22Rv1 (cell line): ENCODE data around the gene KATNB1.

ENCODE experiments used
- H3K27ac ChIP-seq: fragments of 450-650 bp; 2 replicates; pipeline ENCODE4 v1.5.1; 2017
- ZFX ChIP-seq: fragments of 450-650 bp; IDR thresholded peaks from 2 replicates; pipeline ENCODE4 v1.6.1; 2017; ENCODE audit warnings: antibody characterized with exemption, borderline replicate concordance
- TF ChIP-seq, protein P1 (sequence below): fragments of 450-650 bp; IDR thresholded peaks from 2 replicates; pipeline ENCODE4 v1.5.1; 2017; ENCODE audit warnings: mild to moderate bottlenecking

The KATNB1 gene

DNA sequence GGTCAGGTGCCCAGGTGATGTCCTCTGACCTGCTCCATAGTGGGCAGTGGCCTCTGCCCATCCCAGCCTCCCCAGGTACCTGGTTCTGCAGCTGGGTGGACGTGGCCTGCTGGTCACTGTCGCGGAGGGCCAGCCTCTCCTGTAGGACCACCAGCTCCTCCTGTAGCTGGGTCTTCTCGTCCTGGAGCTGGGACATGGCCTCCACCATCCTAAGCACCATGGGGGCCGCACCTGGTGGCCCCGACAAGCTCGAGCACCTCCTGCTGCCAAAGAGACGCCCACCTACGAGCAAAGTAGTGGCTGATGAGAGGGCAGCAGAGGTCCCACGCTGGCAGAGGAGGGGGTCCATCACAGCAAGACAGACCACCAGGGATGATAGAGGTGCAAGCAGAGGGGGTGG is 49.8 kb downstream of the KATNB1 start:
- TF ChIP-seq, protein P1, sequence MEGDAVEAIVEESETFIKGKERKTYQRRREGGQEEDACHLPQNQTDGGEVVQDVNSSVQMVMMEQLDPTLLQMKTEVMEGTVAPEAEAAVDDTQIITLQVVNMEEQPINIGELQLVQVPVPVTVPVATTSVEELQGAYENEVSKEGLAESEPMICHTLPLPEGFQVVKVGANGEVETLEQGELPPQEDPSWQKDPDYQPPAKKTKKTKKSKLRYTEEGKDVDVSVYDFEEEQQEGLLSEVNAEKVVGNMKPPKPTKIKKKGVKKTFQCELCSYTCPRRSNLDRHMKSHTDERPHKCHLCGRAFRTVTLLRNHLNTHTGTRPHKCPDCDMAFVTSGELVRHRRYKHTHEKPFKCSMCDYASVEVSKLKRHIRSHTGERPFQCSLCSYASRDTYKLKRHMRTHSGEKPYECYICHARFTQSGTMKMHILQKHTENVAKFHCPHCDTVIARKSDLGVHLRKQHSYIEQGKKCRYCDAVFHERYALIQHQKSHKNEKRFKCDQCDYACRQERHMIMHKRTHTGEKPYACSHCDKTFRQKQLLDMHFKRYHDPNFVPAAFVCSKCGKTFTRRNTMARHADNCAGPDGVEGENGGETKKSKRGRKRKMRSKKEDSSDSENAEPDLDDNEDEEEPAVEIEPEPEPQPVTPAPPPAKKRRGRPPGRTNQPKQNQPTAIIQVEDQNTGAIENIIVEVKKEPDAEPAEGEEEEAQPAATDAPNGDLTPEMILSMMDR = no peak
- no peak for TF ChIP-seq ZFX
- no peak overlapping the region for H3K27ac ChIP-seq

DNA sequence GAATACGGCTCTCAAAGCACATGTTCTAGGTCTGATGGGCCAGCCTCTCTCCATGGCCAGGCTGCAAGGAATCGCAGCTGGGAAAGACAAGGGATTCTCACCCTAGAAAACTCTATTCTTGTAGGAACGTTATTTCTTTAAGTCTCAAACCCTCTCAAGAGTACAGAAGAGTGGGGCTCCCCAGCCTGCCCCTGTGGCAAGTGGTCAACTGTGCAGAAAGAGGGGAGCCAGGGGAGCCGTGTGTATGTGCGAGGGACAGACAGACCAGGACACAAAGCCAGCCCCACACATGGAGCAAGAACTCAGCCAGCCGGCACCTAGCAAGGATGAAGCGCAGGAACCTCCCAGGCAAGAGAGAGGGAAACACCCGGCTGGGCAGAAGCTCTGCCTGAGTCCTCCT is 50.4 kb downstream of the KATNB1 start:
- H3K27ac ChIP-seq = no peak overlapping the region
- TF ChIP-seq, protein P1 = no peak
- TF ChIP-seq ZFX = no peak

DNA sequence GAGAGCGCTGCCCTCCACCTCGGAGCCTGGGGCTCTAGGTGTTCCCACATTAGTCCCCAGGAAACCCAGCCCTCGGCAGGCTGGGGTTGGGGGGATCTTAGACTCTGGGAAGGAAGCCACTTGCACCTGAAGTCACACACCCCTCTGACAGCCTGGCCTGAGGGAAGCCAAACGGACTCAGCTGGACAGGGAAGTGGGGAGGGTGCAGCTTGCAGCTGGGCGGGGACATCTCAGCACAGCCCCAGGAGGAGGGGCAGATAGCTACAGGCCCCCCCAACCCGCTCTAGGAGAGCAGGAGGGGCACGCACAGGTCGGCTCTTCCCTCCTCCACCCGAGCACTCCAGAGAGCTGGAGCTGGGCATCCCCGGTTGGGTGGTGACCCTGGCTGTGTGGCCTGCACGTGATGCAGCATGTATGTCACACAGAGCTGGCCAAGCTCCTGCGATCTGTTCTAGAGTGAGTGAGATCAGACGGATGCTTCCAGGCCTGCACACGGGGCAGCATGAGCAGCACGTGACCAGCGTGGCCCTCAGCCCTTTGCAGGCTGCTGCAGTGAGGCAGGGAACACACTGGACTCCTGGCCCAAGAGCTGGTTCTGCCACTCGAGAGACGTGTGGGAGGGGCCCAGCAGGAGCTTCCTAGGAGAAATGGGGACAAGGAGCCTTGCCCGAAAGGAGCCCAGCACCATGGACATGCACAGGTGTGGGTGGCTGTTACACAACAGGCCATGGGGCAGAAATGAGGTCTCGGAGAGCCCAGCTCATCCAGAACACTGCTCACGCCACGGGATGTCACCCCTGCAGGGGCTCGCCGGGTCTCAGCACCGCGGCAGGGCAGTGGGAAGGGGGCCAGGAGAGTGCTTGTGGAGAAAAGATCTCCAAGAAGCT is 51.3 kb downstream of the KATNB1 start:
- no peak overlapping the region for H3K27ac ChIP-seq
- TF ChIP-seq, protein P1 = no peak
- TF ChIP-seq ZFX = no peak

DNA sequence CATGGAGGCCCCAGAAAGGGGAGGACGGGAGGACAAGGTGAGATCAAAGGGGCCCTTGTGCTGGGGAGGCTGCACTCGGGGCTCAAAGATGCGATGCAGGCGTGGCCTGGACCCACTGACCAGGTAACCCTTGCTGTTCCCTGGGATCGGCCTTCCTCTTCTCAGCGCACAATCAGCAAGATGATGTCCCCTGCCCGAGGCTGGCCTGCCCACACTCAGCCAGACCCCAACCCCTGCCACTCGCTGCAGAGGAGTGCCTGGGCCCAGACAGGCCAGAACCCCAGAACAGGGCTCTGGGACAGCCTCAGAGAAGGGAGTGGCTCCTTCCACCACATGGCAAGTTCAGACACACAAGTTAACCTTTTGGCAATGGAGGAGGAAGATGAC is 51.9 kb downstream of the KATNB1 start:
- TF ChIP-seq ZFX = no peak
- TF ChIP-seq, protein P1 = no peak
- no peak overlapping the region for H3K27ac ChIP-seq

DNA sequence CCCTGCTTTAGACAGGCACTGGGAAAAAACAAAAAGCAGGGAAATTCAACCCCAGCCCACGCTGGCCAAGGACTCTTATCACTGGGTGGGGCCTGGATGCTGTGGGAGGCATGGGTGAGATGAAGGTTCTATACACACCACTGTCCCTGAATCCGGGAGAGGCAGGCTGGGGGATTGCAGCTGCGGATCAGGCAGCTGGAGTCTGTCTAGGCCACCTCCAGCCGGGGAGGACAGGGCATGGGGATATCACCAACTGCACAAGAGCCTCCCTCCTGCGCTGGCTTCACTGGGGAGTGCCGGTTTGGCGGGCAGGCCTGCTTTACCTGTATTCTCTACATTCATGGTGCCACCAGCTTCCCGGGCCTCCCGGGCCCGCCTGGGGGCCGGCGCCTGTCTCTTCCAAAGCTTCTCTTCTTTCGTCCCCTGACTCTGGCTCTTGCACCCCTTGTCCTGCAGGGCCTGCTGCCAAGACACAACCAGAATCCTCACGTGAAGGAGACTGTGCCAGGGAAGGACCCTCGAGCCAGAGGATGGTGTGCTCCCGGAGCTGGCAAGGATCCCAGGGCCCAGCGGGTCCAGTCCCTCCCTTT is 52.8 kb downstream of the KATNB1 start:
- no peak overlapping the region for H3K27ac ChIP-seq
- TF ChIP-seq ZFX = no peak
- TF ChIP-seq, protein P1 = no peak

DNA sequence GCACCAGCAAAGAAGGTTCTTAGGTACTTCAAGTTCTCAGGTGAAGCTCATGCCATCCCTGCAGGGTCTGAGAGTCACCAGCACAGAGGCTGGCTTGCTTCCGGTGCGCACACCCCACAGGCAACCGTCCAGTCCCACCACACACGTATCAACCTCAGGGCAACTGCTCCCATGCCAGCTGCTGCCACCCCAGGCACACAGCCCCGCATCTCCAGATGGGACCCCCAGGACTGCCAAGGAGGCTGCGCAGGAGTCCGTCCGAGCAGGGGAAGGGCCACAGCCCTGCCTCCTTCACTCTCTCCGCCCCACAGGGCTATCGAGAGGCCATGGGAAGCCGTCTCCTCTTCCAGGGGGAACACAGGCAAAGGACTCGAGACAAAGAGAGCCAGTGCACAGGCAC is 53.4 kb downstream of the KATNB1 start:
- no peak overlapping the region for H3K27ac ChIP-seq
- TF ChIP-seq ZFX = no peak
- TF ChIP-seq, protein P1 = no peak

DNA sequence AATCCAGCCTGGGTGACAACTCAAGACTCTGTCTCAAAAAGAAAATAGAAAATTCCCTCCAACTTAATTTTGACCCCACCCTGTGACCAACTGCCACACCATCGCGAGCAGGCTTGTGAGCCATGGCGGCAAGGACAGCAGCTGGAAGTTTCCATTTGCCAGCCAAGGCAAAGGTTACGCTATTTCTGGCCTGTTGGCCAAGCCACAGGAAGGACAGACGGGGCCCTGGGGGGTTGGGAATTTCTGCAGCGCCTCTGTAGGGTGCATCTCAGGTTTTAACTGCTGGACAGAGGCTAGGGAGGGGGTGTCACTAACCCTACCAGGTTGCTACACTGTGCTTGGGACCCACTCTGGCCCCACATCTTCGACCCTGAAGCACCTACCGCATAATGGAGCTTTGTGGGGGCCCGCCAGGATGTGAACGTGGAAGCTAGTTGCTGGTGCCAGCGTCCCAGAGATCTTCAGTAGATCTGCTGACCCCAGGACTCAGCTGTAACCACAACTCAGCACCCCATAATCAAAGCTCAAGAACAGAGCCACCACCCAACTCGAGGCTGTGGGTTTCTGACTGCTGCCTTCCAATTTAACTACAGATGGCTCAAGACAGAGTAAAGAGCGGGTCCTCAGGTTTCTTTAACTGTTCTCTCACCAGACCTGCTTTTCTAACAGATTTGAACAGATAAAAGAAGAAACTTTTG is 55.8 kb downstream of the KATNB1 start:
- TF ChIP-seq, protein P1 = no peak
- no peak for TF ChIP-seq ZFX

More for the DNA sequence above, 55.8 kb downstream of the KATNB1 start:
- no peak overlapping the region for H3K27ac ChIP-seq
